ENCODE measurements around the gene AADACL4. TPM values are rescaled to one million over a fixed set of nuclear protein-coding genes. Genes with fewer than 3 reads are reported as not detected.
A peak's percentile ranks its signal among the peaks of the same experiment; 100 is the strongest.

The AADACL4 gene
- total and polyA plus RNA-seq, 9 of the 15 experiments (the other 6 are each of a cell fraction or from before 2014, with no cell fraction given): not detected

DNA sequence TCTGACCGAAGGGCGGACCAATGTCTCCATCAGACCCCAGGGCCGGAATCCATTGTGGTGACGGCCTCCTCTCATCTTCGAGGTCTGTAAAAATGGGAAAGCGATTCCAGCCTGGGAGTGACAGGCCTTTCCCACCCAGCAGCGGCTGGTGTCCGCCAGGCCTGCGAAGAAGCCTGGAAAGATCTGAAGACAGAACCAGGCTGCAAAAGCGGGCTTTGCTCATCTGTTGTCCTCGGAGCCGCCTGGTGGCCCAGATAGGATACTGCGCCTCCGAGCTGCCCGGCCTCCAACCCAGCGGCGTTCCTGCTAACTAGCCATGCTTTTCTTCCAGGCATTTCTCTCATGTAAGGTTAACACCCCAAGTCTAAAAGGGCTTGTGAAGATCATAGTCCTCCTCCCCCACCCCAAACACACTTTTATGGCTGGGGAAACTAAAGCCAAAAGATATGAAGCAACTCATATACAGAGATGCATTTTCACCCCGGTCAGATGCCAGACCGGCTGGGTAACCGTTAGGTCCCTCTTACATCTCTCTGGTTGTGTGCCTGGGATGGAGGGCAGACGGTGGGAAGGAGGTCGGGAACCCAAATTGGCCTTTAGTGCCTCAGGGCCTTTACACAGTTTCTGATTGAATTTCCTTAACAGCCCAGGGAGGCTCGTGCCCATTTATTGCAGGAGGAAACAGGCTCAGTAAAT is 23.9 kb upstream of the AADACL4 start (continued):
- TF ChIP-seq ATF7 (IDR thresholded peaks at IDR 0.05) (no peak), KDM4B (IDR thresholded peaks at IDR 0.05; ENCODE audit: borderline replicate concordance in 2 of 2, low read depth in 1 of 2) (0 out of 4 replicates have a peak, but pooled peaks of 1 of the 2 experiments have one; percentile 27), RBM17 (IDR thresholded peaks at IDR 0.05; ENCODE audit: borderline replicate concordance, low read depth, low read length) (no peak), CXXC5 (CRISPR knock-in tag; IDR thresholded peaks at IDR 0.05) (peak; percentile 31; the same call in 1 of the 2 replicates), ZBTB7A (IDR thresholded peaks at IDR 0.05; ENCODE audit: borderline replicate concordance, control insufficient read depth, low read depth, low read length) (peak; percentile 51; the same call in 1 of the 2 replicates), LCOR (CRISPR knock-in tag; IDR thresholded peaks at IDR 0.05) (no peak), TEAD2 (tag; IDR thresholded peaks at IDR 0.05) (no peak), IFI16 (CRISPR knock-in tag; IDR thresholded peaks at IDR 0.05) (no peak), JUNB (CRISPR knock-in tag; conservative IDR thresholded peaks at IDR 0.05) (no peak), ZNF384 (IDR thresholded peaks at IDR 0.05; ENCODE audit: low read depth, low read length) (peak; percentile 51; the same call in 1 of the 2 replicates), MEIS2 (IDR thresholded peaks at IDR 0.05; ENCODE audit: partially characterized antibody) (no peak), BHLHE40 (IDR thresholded peaks at IDR 0.05; ENCODE audit: low read length) (peak; percentile 44; the same call in 1 of the 2 replicates), POU5F1 (IDR thresholded peaks at IDR 0.05; ENCODE audit: borderline replicate concordance, low read depth, low read length, partially characterized antibody) (no peak), BRCA1 (IDR thresholded peaks at IDR 0.05) (no peak), BRCA1 (CRISPR knock-in tag; IDR thresholded peaks at IDR 0.05) (no peak), PCBP2 (IDR thresholded peaks at IDR 0.05; ENCODE audit: low read depth, low read length, poor library complexity, severe bottlenecking) (no peak), TCFL5 (CRISPR knock-in tag; conservative IDR thresholded peaks at IDR 0.05) (no peak), XRCC3 (IDR thresholded peaks at IDR 0.05) (no peak), NFRKB (IDR thresholded peaks at IDR 0.05; ENCODE audit: low read depth) (no peak), SMAD4 (CRISPR knock-in tag; conservative IDR thresholded peaks at IDR 0.05) (no peak), GABPA (tag; conservative IDR thresholded peaks at IDR 0.05; ENCODE audit: low read depth) (no peak), ZZZ3 (IDR thresholded peaks at IDR 0.05) (no peak), KLF13 (tag; IDR thresholded peaks at IDR 0.05; ENCODE audit: borderline replicate concordance, low read depth) (no peak), ZNF707 (CRISPR knock-in tag; conservative IDR thresholded peaks at IDR 0.05) (no peak), U2AF1 (optimal IDR thresholded peaks at IDR 0.05; ENCODE audit: low read depth, low read length) (no peak), TBL1XR1 (IDR thresholded peaks at IDR 0.05; ENCODE audit: low read length in 2 of 2) (peak in 1 of 2 experiments; percentile 66; a peak in 1 of 4 replicates)
- TF ChIP-seq, protein P1, sequence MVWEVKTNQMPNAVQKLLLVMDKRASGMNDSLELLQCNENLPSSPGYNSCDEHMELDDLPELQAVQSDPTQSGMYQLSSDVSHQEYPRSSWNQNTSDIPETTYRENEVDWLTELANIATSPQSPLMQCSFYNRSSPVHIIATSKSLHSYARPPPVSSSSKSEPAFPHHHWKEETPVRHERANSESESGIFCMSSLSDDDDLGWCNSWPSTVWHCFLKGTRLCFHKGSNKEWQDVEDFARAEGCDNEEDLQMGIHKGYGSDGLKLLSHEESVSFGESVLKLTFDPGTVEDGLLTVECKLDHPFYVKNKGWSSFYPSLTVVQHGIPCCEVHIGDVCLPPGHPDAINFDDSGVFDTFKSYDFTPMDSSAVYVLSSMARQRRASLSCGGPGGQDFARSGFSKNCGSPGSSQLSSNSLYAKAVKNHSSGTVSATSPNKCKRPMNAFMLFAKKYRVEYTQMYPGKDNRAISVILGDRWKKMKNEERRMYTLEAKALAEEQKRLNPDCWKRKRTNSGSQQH (CRISPR knock-in tag; IDR thresholded peaks at IDR 0.05): no peak
- TF ChIP-seq, protein P2, sequence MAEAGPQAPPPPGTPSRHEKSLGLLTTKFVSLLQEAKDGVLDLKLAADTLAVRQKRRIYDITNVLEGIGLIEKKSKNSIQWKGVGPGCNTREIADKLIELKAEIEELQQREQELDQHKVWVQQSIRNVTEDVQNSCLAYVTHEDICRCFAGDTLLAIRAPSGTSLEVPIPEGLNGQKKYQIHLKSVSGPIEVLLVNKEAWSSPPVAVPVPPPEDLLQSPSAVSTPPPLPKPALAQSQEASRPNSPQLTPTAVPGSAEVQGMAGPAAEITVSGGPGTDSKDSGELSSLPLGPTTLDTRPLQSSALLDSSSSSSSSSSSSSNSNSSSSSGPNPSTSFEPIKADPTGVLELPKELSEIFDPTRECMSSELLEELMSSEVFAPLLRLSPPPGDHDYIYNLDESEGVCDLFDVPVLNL (CRISPR knock-in tag; IDR thresholded peaks at IDR 0.05; ENCODE audit: low read depth): no peak

All from K562 (cell line).